ENCODE data around the gene MLEC.

- TF ChIP-seq EZH2 (IDR thresholded peaks at IDR 0.05; ENCODE audit: insufficient read depth, poor library complexity, severe bottlenecking) (no peak), EZH2phosphoT487 (IDR thresholded peaks at IDR 0.05; ENCODE audit: insufficient read depth, low read depth) (no peak)
Measured at GRCh38 chr12:120661432-120661831, 25.5 kb upstream of the MLEC start.
